SH-SY5Y (cell line): ENCODE data around the gene CALM3.

ENCODE experiments used
- GATA2 ChIP-seq: IDR thresholded peaks from 2 replicates; pipeline ENCODE4 v1.6.1; 2011; ENCODE audit warnings: mild to moderate bottlenecking, low read depth, low read length
- GATA3 ChIP-seq: IDR thresholded peaks from 2 replicates; pipeline ENCODE4 v1.6.1; 2011; ENCODE audit warnings: low read depth, mild to moderate bottlenecking, low read length, moderate library complexity

- TF ChIP-seq GATA2 (no peak), GATA3 (no peak)
Measured at GRCh38 chr19:46646402-46646801, 45.3 kb downstream of the CALM3 start.
